T-helper 2 cell treated with Interferon-gamma antibody and Interleukin-4, amounts not matched to agents 100 ng/mL and 5 ng/mL, for 36 hours (primary cell): Measurements from ENCODE around the gene SUSD6. TPM values are rescaled to one million over a fixed set of nuclear protein-coding genes. Genes with fewer than 3 reads are reported as not detected.
"Not testable (repeated sequence)": the region's sequence is repeated elsewhere in the genome, so short reads cannot be mapped to it uniquely, and the experiment has no call there.

Source experiments
- intact Hi-C: fragments of 100-400 bp; cut with micrococcal nuclease; formaldehyde crosslinking; loops from one replicate; pipeline ENCODE4 v1.15.1; 2023
- total RNA-seq: library from RNA; stranded (reverse); gene quantifications from 2 replicates; pipeline ENCODE4 v1.2.3, GENCODE V29; 2022

SUSD6 gene
- total RNA-seq, 1 donor from 2014 or later = 46.5 TPM

- intact Hi-C loops = no loop called here
Observed at GRCh38 chr14:69587389-69587788, 24.0 kb upstream of the SUSD6 start.

- intact Hi-C loops = no loop called here
Observed at GRCh38 chr14:69591317-69591716, 20.1 kb upstream of the SUSD6 start.

GRCh38 chr14:69593018-69593677 is 18.2 kb upstream of the SUSD6 start:
- intact Hi-C loops = no loop called here

- intact Hi-C loops = no loop called here
Observed at GRCh38 chr14:69594846-69595245, 16.6 kb upstream of the SUSD6 start.

GRCh38 chr14:69595336-69595735 is 16.1 kb upstream of the SUSD6 start:
- intact Hi-C loops = no loop called here

GRCh38 chr14:69599431-69599830 is 12.0 kb upstream of the SUSD6 start:
- intact Hi-C loops = not testable (repeated sequence)

GRCh38 chr14:69600304-69600891 is 11.0 kb upstream of the SUSD6 start:
- intact Hi-C loops = no loop called here

- intact Hi-C loops = no loop called here
Observed at GRCh38 chr14:69605738-69606137, 5.7 kb upstream of the SUSD6 start.

GRCh38 chr14:69606258-69607184 is 4.9 kb upstream of the SUSD6 start:
- intact Hi-C loops = no loop called here

GRCh38 chr14:69610020-69610873 is 1.1 kb upstream of the SUSD6 start:
- intact Hi-C loops = loop anchor here (5.0 to 10.0 kb wide), 3 partner anchors 458 to 1915 kb away; partner anchors contain the start of genes DCAF5, RDH11 and ZFP36L1

- intact Hi-C loops = loop anchor here (1.0 to 10.0 kb wide), 6 partner anchors 14 to 1916 kb away; partner anchors contain the start of genes DCAF5, RDH11, SRSF5 and ZFP36L1
Observed at GRCh38 chr14:69610874-69611171, 573 bp upstream of the SUSD6 start.

GRCh38 chr14:69612014-69612782 is 802 bp downstream of the SUSD6 start:
- intact Hi-C loops = loop anchor here (5.0 to 10.0 kb wide), 3 partner anchors 460 to 1917 kb away; partner anchors contain the start of genes DCAF5, RDH11 and ZFP36L1

GRCh38 chr14:69612783-69613130 is 1.4 kb downstream of the SUSD6 start:
- intact Hi-C loops = loop anchor here (5.0 to 10.0 kb wide), 3 partner anchors 460 to 1918 kb away; partner anchors contain the start of genes DCAF5, RDH11 and ZFP36L1

GRCh38 chr14:69613312-69614073 is 2.1 kb downstream of the SUSD6 start:
- intact Hi-C loops = loop anchor here (2.0 to 10.0 kb wide), 4 partner anchors 63 to 1919 kb away; partner anchors contain the start of genes DCAF5, RDH11 and ZFP36L1

GRCh38 chr14:69614592-69614991 is 3.2 kb downstream of the SUSD6 start:
- intact Hi-C loops = loop anchor here (2.0 to 10.0 kb wide), 4 partner anchors 62 to 1920 kb away; partner anchors contain the start of genes DCAF5, RDH11 and ZFP36L1

GRCh38 chr14:69615121-69615495 is 3.7 kb downstream of the SUSD6 start:
- intact Hi-C loops = loop anchor here (1.0 to 10.0 kb wide), 3 partner anchors 10 to 1920 kb away; partner anchors contain the start of gene RDH11

GRCh38 chr14:69615496-69616407 is 4.4 kb downstream of the SUSD6 start:
- intact Hi-C loops = loop anchor here (1.0 to 10.0 kb wide), 3 partner anchors 10 to 1921 kb away; partner anchors contain the start of gene RDH11

GRCh38 chr14:69616408-69616773 is 5.0 kb downstream of the SUSD6 start:
- intact Hi-C loops = loop anchor here (10.0 kb wide), 1 partner anchor 1922 kb away; the partner anchor contains the start of gene RDH11
